Measurements from ENCODE around the gene SCGB3A1.

Gene SCGB3A1

DNA sequence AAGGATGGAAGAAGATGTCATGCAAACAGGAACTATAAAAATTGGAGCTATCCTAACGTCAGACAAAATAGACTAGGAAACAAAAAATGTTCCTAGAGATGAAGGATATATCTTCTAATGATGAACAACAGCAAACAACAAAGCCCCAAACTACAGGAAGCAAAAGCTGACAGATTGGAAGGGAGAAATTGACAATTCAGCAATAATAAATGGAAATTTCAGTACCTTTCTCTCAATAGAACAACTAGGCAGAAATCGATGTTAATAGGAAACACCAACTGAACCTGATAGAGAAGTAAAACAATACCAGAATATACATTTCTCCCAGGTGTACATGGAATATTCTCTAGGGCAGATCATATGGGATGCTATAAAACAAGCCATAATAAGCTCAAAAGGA is 7.6 kb downstream of the SCGB3A1 start:
- no peak for DNase-seq

DNA sequence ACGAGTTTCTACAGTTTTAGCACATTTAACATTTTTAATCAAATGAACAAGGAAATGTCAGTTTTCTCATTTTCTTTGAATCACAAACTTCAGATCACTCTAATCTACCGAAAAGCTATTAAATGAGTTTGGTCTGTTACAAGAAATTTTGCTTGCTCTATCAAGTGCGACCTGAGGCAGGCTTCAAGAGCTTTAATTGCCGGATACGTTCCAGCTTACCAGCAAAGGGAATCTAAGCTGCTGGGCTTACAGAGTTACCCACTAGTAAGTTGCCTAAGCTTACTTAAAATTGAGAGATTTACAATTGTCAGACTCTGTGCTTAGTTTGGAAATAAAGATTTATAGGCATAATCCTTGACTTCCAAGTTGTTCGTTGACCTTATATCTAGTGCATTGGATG is 10.6 kb downstream of the SCGB3A1 start:
- DNase-seq = no peak

DNA sequence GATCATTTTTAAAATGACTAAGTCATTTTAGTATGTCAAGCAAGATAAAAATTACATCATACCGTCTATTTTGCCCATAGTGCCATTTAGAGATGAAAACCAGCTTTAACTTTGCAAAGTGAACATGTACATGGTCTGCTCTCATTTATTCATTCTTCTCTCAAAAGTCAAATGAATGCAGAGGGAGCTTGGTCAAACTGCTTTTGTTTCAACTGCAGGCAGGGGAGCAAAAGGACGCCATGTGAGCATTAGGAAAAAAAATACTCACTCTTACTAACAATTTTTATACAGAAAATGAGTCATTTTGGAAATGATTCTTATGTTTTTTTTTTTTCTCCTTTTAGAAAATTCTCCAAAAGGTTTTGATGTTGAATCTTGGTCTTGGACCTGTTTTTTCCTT is 15.7 kb downstream of the SCGB3A1 start:
- DNase-seq = no peak

DNA sequence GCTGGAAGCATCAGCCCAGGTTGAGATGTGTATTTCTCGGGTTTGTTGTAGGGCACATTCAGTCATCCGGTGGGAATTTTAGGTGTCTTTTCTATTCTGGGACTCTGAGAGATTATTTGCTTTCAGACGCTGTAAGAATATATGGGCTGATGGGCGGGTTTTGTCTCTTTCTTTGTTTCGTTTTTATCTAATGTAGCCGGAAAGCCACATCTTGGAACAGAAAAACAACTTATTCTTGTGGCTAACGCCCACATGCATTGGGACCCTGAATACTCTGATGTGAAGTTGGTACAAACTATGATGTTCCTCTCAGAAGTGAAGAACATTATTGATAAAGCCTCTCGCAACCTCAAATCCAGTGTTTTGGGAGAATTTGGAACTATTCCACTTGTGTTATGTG is 22.4 kb downstream of the SCGB3A1 start:
- DNase-seq = no peak

DNA sequence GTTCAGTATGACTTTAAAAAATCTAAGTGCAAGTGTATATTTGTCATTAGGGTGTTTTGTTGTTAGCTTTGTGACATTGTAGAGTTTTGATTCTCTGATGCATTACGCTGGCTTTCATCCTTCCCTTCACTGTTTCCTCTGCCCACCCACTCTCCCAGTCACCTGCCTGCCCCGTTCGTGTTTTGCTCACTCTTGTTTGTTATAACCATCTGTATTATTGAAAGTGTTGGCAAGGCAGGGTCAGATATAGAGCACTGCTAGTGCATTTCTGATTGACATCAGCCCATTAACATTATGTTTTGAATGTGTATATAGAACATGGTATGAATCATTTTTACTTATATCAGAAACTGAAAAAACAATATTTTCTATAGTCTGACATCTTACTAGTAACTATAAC is 27.3 kb downstream of the SCGB3A1 start:
- DNase-seq = no peak

DNA sequence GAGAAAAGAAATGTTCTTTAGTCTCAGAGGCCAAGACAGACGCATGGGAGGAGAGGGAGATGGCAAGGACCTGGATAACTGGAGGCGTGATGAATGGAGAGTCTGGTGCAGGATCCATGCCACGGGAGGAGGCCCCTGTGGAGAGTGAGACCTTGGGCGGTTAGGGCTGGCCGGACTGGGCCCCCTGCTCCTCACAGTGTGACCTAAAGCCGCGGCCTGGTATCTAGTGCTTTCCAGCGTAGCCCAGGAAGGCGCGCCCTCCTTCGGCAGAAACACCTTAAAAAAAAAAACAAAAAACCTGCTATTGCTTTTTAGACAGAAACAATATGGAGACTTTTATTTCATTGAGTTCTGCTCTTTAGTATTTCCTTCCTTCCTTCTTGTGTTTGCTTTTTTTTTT is 33.1 kb downstream of the SCGB3A1 start:
- no peak for DNase-seq

DNA sequence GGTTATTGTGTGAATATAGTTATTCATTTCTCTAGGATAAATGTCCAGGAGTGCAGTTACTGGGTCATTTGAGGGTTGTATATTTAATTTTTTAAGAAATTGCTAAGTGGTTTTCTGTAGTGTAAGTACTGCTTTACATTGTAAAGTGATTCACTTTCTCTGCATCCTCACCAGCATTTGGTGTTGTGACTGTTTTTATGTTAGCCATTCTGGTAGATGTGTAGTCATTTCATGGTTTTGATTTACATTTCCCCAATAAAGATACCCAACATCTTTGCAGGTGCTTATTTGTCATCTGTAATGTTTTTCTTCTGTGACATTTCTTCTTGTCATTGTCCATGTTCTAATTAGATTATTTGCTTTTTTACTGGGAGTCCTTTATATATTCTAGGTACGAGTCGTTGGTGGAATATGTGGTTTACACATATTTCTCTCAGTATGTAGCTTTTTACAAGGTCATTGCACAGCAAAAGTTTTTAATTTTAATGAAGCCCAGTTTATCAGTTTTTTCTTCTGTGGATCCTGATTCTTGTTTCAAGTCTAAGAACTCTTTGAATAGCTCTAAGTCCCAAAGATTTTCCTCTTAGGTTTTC is 34.0 kb downstream of the SCGB3A1 start:
- DNase-seq = no peak

DNA sequence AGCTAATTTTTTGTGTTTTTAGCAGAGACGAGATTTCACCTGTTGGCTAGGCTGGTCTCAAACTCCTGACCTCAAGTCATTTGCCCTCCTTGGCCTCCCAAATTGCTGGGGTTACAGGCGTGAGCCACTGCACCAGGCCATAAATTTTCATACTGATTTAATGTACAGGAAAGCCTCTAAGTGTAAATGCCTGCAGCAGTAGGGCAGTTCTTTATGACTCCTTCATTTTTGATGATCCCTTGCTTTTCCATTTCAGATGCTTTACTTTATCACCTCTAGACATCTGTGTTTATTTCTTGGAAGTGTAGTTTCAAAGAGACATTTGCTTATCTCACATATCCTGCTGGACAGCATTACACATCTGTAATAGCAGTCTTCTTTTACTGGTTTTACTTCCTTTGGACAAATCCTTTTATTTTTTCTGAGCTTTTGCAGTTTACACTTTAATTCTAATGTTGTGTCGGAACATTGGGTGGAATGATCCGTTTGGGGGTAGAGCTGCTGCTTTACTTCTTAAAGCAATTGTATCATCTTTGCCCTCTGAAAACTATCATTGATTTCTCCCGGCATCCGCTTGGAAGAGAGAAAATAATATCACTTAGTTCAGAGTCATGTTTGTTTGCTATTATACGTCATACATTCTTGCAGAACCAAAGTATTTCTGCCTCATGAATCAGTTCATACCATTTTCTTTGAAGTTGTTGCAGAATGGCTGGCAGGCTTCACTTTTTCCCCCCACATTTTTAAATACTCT is 36.0 kb downstream of the SCGB3A1 start:
- DNase-seq = no peak

DNA sequence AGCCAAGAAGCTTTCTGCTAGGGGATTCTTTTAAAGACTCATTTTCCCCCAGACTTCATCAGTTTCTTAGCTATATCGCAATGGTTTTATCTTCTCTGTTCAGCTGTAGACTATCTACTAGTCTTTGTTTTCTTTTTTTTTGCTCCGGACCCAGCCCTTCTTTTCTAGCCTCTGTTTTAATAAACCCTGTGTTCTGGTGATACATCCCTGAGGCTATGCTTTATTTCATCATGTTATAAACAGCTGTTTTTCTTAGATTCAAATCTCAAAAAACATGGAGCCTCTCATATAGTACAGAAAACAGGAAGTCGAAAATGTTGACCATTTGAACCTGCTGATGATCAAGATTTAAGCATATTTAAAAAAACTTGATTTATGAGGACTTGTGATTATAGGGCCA is 37.8 kb downstream of the SCGB3A1 start:
- DNase-seq = no peak

DNA sequence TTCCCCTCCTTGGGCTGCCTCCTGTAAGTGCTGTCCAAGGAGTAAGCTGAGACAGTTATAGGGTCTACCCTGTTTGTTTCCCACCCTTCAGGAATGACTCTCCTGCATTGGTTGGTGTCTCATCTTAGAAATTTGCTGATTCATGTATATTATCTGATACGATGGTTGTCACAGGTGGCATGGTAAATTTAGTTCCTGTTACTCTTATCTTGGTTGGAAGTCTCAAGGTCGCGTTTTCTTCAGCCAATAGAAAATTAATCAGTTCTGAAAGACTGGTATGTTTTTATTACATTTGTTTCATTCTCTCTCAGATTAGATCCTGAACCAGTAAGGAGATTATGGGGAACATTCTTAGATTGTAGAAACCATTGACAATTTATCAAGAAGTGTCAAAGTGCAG is 42.7 kb downstream of the SCGB3A1 start:
- DNase-seq = no peak

DNA sequence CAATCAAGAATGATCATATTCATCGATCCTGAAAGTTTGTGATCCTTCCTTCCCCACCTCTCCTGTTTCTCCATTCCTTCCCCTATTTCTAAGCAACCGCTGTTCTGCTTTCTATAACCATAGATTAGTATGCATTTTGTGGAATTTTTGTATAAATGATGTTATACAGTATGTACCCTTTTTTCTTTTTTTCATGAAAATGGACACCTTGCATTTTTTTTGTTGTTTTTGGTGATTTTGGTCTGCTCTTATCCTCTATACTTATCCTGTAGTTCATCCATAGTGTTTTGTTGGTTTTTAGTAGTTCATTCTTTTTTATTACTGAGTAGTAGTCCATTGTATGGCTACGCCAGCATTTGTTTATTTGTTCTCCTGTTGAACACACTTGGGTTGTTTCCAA is 46.1 kb downstream of the SCGB3A1 start:
- DNase-seq = no peak

DNA sequence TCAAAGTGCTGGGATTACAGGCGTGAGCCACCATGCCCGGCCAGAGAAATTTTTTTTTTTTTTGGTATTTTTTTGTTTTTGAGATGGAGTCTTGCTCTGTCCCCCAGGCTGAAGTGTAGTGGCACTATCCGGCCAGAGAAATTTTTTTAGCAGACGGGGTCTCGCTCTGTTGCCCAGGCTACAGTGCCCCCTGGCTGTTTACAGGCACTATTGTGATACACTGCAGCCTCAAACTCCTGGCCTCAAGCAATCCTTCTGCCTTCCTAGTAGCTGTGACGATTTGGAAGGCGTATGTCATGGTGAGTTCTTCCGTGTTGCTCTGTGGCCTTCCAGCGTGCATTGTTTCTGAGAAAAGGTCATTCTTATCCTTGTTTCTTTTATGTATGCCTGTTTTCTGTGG is 49.6 kb downstream of the SCGB3A1 start:
- no peak for DNase-seq
